GM12875 (cell line): Measurements from ENCODE around the gene PHEX.

Experiments used
- H3K4me3 ChIP-seq: one replicate; pipeline ENCODE4 v1.5.1; 2011; ENCODE audit warnings: low read depth, low read length, control low read depth
- CTCF ChIP-seq: IDR thresholded peaks from 2 replicates; pipeline ENCODE4 v1.5.1; 2011; ENCODE audit warnings: low read depth, mild to moderate bottlenecking, control low read depth, inconsistent platforms, low read length, moderate library complexity, borderline replicate concordance; ENCODE audit not compliant: insufficient read depth

The PHEX gene

GRCh38 chrX:22024577-22024976, 7.5 kb upstream of the PHEX start:
- TF ChIP-seq CTCF, result no peak
- no peak overlapping the region for H3K4me3 ChIP-seq

GRCh38 chrX:22025751-22026150, 6.4 kb upstream of the PHEX start:
- TF ChIP-seq CTCF, result no peak
- H3K4me3 ChIP-seq, result no peak overlapping the region

GRCh38 chrX:22026731-22027130, 5.4 kb upstream of the PHEX start:
- no peak overlapping the region for H3K4me3 ChIP-seq
- no peak for TF ChIP-seq CTCF

- TF ChIP-seq CTCF, result no peak
- H3K4me3 ChIP-seq, result no peak overlapping the region
Observed at GRCh38 chrX:22032506-22032905, 381 bp downstream of the PHEX start.

DNA sequence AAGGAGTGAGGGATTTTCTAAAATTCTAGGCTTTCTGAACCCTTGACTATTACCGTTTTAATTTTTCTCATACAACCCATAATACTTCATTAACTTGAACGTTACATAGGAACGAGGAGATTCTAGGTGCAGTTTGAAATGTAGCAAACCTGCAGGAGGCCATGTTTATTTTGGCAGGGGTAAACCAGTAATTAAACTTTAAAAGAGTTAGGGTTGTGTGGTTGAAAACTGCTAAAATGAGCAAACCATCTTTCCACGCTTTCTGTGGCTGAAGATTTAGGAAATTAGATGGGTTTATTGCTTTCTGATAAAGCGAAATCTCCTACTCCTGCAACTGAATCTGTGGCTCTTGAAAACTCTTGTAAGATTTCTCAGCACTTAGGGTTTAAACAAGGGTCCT, 1.7 kb downstream of the PHEX start:
- TF ChIP-seq CTCF, result no peak
- H3K4me3 ChIP-seq, result no peak overlapping the region

DNA sequence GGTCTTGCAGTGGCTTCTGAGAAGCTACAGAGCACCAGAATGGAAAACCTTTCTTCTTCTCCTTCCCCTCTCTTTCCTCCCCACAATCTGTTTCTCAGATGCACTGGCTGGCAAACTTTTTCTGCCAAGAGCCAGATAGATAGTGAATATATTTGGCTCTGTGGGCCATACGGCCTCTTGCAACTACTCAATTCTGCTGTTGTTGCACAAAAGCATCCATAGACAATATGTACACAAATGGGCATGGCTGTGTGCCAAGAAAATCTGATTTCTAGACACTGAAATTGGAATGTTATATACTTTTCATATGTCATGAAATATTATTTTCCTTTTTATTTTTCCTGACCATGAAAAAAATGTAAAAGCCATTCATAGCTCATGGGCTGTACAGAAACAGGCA, 3.1 kb downstream of the PHEX start:
- H3K4me3 ChIP-seq, result no peak overlapping the region
- no peak for TF ChIP-seq CTCF

DNA sequence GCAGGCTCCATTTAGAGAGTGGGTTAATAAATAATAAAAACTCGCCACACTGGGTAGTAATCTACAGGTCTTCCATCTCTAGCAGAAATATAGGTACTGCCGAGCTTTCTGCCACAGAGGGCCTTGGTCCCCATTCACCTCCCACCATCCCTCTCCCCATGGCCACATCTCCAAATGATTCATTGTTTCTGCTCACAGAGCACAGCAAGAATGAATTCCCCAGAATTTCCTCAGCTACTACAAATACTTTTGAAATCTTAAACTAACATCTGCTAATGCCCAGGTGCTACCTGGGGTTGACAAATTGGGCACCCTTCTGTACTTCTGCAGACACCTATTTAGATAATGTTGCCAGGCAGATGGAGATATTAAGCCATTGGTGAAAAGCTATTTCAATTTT, 5.1 kb downstream of the PHEX start:
- TF ChIP-seq CTCF, result no peak
- no peak overlapping the region for H3K4me3 ChIP-seq
